Measurements from ENCODE around the gene ADD3. TPM values are rescaled to one million over a fixed set of nuclear protein-coding genes. Genes with fewer than 3 reads are reported as not detected.
A peak's percentile ranks its signal among the peaks of the same experiment; 100 is the strongest.

ADD3 gene
- total and polyA plus RNA-seq, 2 experiments from 2014 or later: 83.2 to 216 TPM

DNA sequence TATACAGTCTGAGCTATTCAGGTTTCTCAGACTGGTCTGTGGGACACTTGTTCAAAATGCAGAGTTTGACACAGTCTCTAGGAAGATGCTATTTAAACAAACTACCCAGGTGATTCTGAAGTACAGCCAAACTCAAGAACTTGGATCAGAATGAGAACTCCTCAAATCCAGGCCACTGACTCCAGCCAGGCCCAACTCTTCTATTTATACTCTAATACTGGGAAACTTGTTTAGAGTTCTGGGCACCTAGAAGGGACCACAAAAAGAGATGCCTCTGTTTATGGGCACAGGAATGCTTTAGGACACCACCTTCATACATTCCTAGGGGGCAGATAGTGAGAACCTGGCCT, 40.1 kb upstream of the ADD3 start:
- no peak for DNase-seq (ENCODE audit: low spot score)
- no peaks in the 10 kb centered on the region for H3K9me3 ChIP-seq (ENCODE audit: low read depth)
- H3K27me3 ChIP-seq: no peaks in the 10 kb centered on the region
- TF ChIP-seq EZH2 (IDR thresholded peaks at IDR 0.05; ENCODE audit: borderline replicate concordance) (no peak), EZH2phosphoT487 (IDR thresholded peaks at IDR 0.05; ENCODE audit: low read depth, severe bottlenecking, unreplicated experiment) (no peak)
- TF ChIP-seq, protein P1, sequence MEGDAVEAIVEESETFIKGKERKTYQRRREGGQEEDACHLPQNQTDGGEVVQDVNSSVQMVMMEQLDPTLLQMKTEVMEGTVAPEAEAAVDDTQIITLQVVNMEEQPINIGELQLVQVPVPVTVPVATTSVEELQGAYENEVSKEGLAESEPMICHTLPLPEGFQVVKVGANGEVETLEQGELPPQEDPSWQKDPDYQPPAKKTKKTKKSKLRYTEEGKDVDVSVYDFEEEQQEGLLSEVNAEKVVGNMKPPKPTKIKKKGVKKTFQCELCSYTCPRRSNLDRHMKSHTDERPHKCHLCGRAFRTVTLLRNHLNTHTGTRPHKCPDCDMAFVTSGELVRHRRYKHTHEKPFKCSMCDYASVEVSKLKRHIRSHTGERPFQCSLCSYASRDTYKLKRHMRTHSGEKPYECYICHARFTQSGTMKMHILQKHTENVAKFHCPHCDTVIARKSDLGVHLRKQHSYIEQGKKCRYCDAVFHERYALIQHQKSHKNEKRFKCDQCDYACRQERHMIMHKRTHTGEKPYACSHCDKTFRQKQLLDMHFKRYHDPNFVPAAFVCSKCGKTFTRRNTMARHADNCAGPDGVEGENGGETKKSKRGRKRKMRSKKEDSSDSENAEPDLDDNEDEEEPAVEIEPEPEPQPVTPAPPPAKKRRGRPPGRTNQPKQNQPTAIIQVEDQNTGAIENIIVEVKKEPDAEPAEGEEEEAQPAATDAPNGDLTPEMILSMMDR (IDR thresholded peaks at IDR 0.05; ENCODE audit: poor library complexity): no peak
- no peaks in the 10 kb centered on the region for H3K79me2 ChIP-seq
- H3K27ac ChIP-seq: peak overlapping the region; percentile 88
- H3K36me3 ChIP-seq (replicated peaks; ENCODE audit: insufficient read depth, low read depth): no peaks in the 10 kb centered on the region
- no peaks in the 10 kb centered on the region for H3K9me2 ChIP-seq (replicated peaks; ENCODE audit: insufficient read depth)
- no peak overlapping the region for H2AFZ ChIP-seq
- peak overlapping the region; percentile 66 for H3K4me2 ChIP-seq
- peaks cover 72% of the 10 kb centered on the region for H3K4me1 ChIP-seq (ENCODE audit: insufficient read depth)
- no peaks in the 10 kb centered on the region for H4K20me1 ChIP-seq (ENCODE audit: insufficient read depth, poor library complexity, severe bottlenecking)
- no peak overlapping the region for H3K4me3 ChIP-seq

DNA sequence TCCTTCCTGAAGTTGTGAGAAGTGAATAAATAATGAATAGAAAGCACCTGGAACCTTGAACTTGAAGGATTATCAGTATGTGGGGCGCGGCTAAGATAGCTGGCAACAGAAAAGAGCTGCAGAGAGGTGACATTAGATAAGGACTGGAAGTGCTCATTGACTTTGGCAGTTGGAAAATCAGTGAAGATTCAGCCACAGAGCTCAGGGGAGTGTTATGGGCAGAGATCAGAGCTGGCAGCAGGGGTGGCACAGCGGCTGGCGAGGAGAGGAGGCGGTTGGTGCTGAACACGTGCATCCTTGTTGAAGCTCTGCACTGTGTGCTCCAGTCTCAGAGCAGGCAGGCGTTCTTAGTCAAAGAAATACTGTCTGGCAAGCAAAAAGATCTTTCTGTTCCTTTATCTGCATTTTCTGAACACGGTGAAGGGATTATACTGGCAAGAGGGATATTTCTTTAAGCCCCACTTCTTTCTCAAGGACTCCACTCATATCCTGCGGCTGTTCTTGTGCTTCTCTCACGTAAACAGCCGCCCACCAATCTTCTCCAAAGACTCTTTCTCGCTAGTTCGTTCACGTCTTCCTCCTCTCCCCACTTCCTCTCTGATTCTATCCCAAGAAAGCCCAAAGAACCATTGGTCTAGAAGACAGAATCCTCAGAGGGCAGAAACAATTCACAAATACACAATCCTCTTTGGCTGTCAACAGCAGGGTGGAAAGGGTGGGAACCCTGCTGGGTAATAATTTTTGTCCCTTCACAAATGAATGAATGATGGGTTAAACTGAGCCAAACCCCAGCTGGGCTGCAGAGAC, 38.6 kb upstream of the ADD3 start:
- Histone ChIP-seq H3K9me2 (replicated peaks; ENCODE audit: insufficient read depth) (no peaks in the 10 kb centered on the region), H3K79me2 (no peaks in the 10 kb centered on the region), H3K4me1 (ENCODE audit: insufficient read depth) (peaks cover 79% of the 10 kb centered on the region), H3K4me2 (peak overlapping the region; percentile 44), H3K9me3 (ENCODE audit: low read depth) (no peaks in the 10 kb centered on the region), H4K20me1 (ENCODE audit: insufficient read depth, poor library complexity, severe bottlenecking) (no peaks in the 10 kb centered on the region), H3K4me3 (no peak overlapping the region), H3K27ac (peak overlapping the region; percentile 83), H3K36me3 (replicated peaks; ENCODE audit: insufficient read depth, low read depth) (no peaks in the 10 kb centered on the region), H3K27me3 (no peaks in the 10 kb centered on the region), H2AFZ (no peak overlapping the region)
- TF ChIP-seq EZH2phosphoT487 (IDR thresholded peaks at IDR 0.05; ENCODE audit: low read depth, severe bottlenecking, unreplicated experiment): no peak
- TF ChIP-seq, protein P1 (IDR thresholded peaks at IDR 0.05; ENCODE audit: poor library complexity): no peak
- no peak for TF ChIP-seq EZH2 (IDR thresholded peaks at IDR 0.05; ENCODE audit: borderline replicate concordance)
- WGBS (ENCODE audit: low lambda C conversion rate, missing lambda C conversion rate): 73% methylated on average over 14 of the region's 14 CpGs
- no peak for DNase-seq (ENCODE audit: low spot score)

DNA sequence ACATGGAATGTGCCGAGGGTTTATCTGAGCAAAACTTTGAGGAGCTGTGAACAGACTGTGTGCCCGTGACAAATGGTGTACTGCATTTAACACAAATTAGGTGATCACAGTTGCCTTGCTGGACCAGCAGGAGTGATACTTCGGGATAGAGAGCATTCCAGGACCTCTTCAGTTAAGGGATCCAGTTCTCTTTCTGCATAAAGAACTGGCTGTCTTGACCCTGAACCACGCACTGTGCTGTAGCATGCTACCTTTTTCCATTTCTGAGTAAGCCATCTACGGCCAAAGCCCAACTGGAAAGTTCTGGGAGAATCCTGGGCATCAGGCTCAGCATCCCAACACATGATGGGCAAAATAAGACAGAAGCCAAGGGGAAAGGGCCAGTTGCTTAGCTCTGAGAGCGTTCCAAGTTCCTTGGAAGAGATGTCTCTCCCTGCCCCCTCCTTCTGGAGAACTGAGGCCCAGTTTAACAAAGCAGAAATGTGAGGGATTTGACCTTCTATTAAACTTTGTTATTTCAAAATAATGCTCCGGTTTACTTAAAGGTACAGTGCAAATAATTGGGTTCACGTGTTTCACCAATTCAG, 37.9 kb upstream of the ADD3 start:
- WGBS (ENCODE audit: low lambda C conversion rate, missing lambda C conversion rate): 83% methylated on average over 8 of the region's 8 CpGs
- H3K27me3 ChIP-seq: no peaks in the 10 kb centered on the region
- H3K36me3 ChIP-seq (replicated peaks; ENCODE audit: insufficient read depth, low read depth): no peaks in the 10 kb centered on the region
- H3K27ac ChIP-seq: peak overlapping the region; percentile 83
- no peaks in the 10 kb centered on the region for H3K9me2 ChIP-seq (replicated peaks; ENCODE audit: insufficient read depth)
- no peaks in the 10 kb centered on the region for H3K9me3 ChIP-seq (ENCODE audit: low read depth)
- TF ChIP-seq EZH2 (IDR thresholded peaks at IDR 0.05; ENCODE audit: borderline replicate concordance) (no peak), EZH2phosphoT487 (IDR thresholded peaks at IDR 0.05; ENCODE audit: low read depth, severe bottlenecking, unreplicated experiment) (no peak)
- TF ChIP-seq, protein P1 (IDR thresholded peaks at IDR 0.05; ENCODE audit: poor library complexity): no peak
- H2AFZ ChIP-seq: no peak overlapping the region
- H4K20me1 ChIP-seq (ENCODE audit: insufficient read depth, poor library complexity, severe bottlenecking): no peaks in the 10 kb centered on the region
- peak overlapping the region; percentile 44 for H3K4me2 ChIP-seq
- no peak for DNase-seq (ENCODE audit: low spot score)
- H3K79me2 ChIP-seq: no peaks in the 10 kb centered on the region
- H3K4me1 ChIP-seq (ENCODE audit: insufficient read depth): peaks cover 79% of the 10 kb centered on the region
- no peak overlapping the region for H3K4me3 ChIP-seq

Data from hepatocyte (in vitro differentiated cells).